GM19324 (cell line): ENCODE data around the gene KRT6B.
"Not testable (repeated sequence)": the region's sequence is repeated elsewhere in the genome, so short reads cannot be mapped to it uniquely, and the experiment has no call there.

ENCODE experiments used
- ATAC-seq: cut with Tn5 transposase; IDR thresholded peaks from one replicate; pipeline ENCODE4 v1.9.1; 2021; ENCODE audit warnings: mild to moderate bottlenecking, moderate library complexity; ENCODE audit not compliant: unreplicated experiment, low FRiP score

KRT6B gene

DNA sequence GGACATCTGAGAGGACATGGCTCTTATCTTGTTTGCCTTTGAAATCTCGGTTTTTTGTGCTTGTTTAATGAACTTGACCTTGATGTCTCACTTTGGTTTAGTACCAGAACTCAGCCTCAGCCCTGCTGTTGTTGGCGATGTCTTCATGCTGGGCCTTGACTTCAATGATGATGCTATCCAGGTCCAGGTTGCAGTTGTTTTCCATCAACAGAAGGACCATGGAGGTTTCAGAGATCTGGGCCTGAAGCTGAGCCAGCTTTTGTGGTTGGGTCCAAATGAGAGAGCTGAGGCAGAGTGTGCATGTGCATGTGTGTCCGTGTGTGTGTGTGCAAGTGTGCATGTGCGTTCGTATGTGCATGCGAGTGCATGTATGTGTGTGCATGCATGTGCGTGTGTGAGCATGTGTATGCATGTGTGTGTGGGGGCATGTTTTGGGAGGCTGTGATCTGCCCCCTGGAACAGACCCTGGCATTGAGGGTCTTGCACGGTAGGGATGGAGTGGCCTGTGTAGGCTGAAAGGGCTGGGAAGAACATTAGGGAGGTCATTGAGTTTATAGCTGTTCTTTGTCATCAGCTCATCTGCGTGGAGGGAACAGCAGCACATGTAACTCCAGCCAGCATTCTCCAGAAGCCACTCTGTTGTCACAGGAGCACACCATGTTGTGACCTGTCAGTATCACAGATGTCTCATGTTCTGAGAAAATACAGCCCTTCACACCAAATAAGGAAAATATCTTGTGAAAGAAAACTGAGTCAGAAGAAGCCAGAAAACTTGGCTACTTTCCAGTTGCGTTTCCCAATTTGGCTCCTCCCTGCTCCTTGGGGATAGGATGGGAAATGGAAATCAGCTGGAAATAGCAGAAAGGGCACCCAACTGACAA, 35.8 kb downstream of the KRT6B start:
- ATAC-seq: no peak

DNA sequence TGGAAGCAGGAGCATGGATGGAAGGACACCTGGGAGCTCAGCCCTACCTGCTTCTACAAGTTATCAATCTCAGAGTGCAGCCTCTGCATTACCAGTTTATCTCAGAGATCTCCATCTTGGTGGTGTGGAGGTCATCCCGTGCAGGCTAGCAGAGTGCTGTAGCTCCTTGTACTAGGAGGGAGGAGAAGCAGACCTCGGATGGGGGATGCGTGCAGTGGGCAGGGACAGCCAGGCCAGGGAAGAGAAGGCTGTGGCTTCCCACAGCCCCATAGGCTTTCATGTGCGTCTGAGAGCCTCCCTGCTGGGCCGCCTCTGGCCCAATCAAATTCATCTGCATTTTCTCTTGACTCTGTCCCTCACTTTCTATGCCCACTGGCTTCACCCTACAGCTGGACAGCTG, 37.0 kb downstream of the KRT6B start:
- ATAC-seq: no peak

GRCh38 chr12:52413782-52414345, 38.1 kb downstream of the KRT6B start:
- no peak for ATAC-seq

DNA sequence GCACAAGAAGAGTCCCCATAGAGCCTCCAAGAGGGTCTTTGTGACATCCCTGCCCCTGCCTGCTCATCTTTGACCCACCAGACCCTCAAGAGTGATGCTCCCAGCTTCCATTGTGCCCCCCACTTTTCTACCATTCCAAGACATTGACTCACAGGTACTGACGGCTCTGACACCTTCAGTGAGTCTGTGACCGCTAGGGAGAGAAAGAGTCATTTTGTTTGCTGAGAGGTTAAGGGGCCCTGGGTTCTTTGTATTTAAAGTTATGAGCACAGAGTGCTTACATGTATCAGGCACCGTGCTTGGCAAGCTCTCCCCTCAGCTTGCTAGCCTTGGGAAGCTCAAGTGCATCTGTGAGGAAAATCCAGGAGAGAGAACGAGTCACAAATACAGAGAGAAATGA, 38.7 kb downstream of the KRT6B start:
- ATAC-seq: no peak

DNA sequence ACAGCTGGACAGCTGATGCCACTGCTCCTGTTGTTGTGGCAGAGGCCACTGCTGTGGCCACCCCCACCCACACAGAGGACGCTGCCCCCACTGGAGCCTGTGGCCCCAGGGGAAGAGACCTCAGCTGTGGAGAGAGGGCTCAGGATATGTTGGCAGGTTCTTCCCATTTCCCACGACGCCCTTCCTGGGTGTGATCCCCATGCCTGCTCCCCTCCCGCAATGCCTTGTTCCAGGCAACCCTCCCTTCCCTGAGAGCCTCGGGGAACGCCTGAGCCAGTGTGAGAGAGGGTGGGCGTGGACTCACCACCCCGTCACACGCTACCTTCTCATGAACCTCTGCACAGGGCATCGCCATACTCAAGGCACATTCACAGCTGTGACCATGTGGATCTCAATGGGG, 40.1 kb downstream of the KRT6B start:
- no peak for ATAC-seq

DNA sequence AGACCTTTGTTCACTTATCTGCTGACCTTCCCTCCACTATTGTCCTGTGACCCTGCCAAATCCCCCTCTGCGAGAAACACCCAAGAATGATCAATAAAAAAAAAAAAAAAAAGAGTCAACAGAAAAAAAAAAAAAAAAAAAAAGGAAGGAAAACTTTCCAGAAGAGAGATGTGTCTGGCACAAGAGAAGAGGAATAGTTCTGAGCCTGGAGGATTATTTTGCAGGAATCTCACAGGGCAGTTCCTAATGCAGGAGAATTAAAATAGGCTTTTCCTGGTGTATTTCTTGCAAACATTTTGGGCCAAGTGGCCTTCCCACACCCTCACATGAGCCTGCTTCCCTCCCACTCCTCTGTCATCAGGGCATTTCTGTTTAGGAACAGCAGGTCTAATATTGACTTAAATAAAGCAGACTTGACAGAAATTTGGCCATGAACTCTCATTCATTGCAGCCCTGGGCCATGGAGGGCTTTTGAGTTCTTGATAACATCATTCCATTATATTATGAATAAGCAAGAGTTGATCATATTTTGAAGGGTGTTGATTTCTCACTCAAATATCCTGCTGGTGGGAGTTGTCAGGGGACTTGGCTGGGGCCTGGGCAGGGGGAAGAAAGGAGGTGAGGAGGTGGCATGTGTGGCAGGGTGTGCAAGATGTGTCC, 41.2 kb downstream of the KRT6B start:
- ATAC-seq: not testable (repeated sequence)

GRCh38 chr12:52407918-52408317, 44.0 kb downstream of the KRT6B start:
- ATAC-seq: no peak

DNA sequence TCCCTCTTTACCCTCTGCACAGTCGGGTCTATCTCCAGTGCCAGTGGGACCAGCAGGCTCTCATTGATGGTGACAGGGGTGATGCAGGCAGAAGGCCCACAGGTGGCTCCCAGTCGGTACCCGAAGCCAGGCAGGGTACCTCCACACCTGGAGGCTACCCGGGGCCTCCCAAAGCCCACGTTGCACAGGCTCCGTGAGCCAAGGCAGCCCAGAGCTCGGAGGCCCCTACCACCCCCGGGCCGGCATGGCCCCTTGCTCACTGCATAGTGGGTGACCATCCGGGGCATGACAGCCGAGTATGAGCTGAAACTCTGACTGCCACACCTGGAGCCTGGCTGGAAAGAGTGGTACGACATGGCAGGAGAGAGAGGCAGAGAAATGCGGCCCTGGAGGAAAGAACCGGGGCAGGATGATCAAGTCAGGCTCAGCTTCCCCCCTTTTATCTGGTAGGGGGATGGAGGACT, 46.0 kb downstream of the KRT6B start, which contains the start of gene KRT82:
KRT82 (minus strand) TSS at position 414 of the 464 bp plus-strand sequence; CDS start at position 356, 58 bp downstream.
- ATAC-seq: no peak

GRCh38 chr12:52404951-52405350, 47.0 kb downstream of the KRT6B start:
- no peak for ATAC-seq

GRCh38 chr12:52403561-52403960, 48.4 kb downstream of the KRT6B start:
- ATAC-seq: no peak

DNA sequence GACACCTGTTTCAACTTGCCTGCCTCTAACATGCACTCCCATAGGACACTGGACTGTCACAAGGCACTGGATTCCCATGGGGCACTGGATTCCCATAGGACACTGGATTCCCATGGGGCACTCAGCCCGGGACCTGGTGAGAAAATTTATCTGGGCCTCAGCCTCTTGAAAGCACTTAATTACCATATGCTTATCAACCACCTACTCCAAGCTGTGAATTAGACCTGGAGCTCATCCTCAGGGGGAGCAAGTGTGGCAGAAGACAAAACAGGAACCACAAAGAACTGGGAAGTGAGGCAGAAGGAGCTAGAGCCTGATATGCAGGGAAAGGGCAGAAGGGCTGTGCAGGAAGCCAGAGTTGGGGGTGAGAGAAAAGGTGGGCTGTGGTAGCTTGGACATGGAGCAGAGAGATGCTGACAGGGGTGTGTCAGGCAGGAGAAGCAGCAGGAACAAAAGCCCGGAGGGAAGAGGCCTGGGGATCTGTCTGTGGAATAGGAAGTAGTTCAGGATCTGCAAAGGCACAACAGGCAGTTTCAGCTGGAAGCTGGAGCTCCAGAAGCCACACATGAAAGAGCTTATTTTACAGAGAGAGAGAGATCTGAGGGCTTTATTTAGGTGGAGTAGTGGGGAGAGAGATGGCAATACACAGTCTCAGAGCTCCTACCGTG, 48.9 kb downstream of the KRT6B start:
- no peak for ATAC-seq

DNA sequence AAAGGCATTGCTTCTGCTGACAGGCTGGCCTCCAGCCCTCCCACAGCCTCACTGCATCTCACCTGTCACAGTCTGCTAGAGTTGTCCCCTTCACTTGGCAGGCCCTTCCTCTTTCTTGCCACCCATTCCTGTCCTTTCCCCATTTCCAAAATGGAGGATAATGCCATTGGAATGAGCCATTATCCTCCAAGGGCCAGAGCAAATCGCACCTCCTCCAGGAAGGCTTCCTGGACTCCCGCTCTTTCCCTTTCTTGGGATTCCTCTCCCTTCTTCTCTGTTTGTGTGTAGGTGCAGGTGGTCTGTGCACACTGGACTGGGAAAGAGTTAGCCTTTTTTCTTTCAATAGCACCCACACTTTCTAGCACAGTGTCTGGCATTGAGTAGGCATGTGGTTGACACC, 49.6 kb downstream of the KRT6B start:
- ATAC-seq: no peak

GRCh38 chr12:52401926-52402325, 50.0 kb downstream of the KRT6B start:
- no peak for ATAC-seq

GRCh38 chr12:52401526-52401925, 50.4 kb downstream of the KRT6B start:
- no peak for ATAC-seq

DNA sequence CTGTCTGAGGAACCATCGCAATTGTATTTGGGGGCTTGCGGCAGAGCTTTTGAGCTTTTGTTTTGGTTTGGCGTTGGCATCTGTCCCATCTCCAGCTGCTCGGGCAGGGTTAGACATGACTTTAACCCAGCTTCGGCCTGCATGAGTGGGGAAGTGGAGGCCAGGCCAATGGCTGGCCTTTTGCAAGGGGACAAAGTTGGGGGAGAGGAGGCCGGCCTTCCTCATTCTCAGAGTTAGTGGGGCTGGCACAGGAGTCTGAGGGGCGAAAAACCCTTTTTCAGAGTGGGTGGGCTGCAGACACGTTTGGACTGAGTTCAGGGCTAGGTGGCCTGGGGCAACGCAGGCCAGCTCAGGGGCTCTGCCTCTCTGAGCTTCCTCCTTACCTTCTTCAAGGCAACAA, 51.0 kb downstream of the KRT6B start:
- no peak for ATAC-seq

DNA sequence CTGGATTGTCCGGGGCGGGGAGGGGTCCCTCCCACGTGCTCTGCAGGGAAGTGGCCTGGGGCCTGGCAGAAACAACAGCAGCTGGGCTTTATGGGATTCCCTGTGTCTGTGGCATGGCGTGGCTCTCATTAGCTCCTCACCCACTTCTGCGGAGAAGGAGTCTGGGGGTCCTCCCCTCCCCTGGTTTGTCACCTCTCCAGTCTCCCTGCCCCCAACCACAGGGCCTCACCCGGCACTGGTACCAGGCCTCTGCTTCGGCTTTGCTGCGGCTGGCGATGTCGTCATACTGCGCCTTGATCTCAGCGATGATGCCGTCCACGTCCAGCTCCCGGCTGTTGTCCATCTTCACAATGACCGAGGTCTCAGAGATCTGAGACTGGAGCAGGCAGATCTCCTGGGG, 52.2 kb downstream of the KRT6B start:
- ATAC-seq: no peak

GRCh38 chr12:52398176-52398575, 53.8 kb downstream of the KRT6B start:
- no peak for ATAC-seq

DNA sequence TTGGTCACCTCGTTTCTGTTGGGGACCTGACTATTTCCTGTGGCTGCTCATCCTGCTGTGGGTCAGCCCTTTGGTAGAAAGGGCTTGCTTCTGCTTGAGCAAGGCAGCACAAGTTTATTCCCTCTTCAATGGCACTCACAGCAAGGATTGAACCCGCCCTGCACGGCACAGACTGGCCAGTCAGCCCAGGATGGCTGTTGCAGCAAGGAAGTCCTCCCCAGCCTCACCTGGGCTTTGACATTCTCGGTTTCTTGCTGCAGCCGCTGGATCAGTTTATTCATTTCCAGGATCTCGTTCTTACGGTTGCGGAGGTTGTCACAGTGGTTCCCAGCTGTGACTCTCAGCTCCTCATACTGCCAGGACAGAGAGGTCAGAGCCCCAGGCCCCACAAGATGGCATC, 55.3 kb downstream of the KRT6B start:
- ATAC-seq: no peak
